Measurements from ENCODE around the gene ADGRV1.
A peak's percentile ranks its signal among the peaks of the same experiment; 100 is the strongest.

Gene ADGRV1

DNA sequence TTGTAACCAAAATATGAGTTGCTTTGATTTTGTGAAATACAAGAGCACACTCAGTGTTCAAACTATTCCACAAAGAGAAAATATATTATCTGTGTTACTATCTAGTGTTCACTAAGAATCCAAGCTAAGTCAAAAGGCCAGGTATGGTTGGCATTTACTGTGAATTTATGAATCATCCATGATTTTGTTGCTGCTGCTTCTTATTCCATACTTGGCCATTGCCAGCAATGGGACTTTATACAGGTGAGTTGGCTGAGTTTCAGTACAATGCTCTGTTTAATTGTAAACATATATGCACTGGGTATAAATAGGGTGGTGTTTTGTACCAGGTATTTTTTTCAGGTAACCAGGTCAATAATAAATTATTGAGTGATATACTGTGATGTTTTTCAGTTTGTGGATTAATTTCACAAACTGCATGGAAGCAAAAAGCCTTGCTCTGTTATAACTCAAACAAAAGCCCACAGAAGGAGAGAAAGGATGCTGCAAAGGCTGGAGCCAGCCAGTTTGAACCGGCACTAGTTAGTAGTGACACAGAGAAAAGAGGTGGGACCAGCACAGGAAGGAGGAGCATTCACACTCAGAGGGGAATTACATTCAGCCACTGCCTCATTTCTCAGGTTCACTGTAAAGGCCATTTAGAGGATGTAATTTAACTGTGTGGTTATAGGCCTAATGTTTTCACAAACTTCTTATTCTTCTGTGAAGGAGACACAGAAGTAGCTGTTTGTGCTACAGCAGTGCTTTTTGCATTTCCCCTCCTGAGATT is 381.8 kb downstream of the ADGRV1 start:
- no peaks in the 10 kb centered on the region for H3K27me3 ChIP-seq (ENCODE audit: control insufficient read depth, insufficient read depth, low read length)
- peak overlapping the region; percentile 89 for H3K27ac ChIP-seq (ENCODE audit: low read length)
- peak overlapping the region; percentile 74 for H3K9ac ChIP-seq (ENCODE audit: low read length)
- H3K4me3 ChIP-seq (ENCODE audit: low read length) = no peak overlapping the region
- H3K4me1 ChIP-seq (ENCODE audit: control insufficient read depth, low read depth, low read length) = peaks cover 21% of the 10 kb centered on the region
- no peaks in the 10 kb centered on the region for H3K36me3 ChIP-seq (ENCODE audit: control insufficient read depth, low read depth, low read length)
- H3K9me3 ChIP-seq (ENCODE audit: control insufficient read depth, low read depth, low read length) = no peaks in the 10 kb centered on the region

GRCh38 chr5:90941002-90941720 is 382.6 kb downstream of the ADGRV1 start:
- Histone ChIP-seq H3K27ac (ENCODE audit: low read length) (peak overlapping the region; percentile 41), H3K4me3 (ENCODE audit: low read length) (no peak overlapping the region), H3K36me3 (ENCODE audit: control insufficient read depth, low read depth, low read length) (no peaks in the 10 kb centered on the region), H3K4me1 (ENCODE audit: control insufficient read depth, low read depth, low read length) (peaks cover 21% of the 10 kb centered on the region), H3K9me3 (ENCODE audit: control insufficient read depth, low read depth, low read length) (no peaks in the 10 kb centered on the region), H3K27me3 (ENCODE audit: control insufficient read depth, insufficient read depth, low read length) (no peaks in the 10 kb centered on the region), H3K9ac (ENCODE audit: low read length) (peak overlapping the region; percentile 74)

- no peaks in the 10 kb centered on the region for H3K36me3 ChIP-seq (ENCODE audit: control insufficient read depth, low read depth, low read length)
- H3K9ac ChIP-seq (ENCODE audit: low read length) = no peak overlapping the region
- H3K4me3 ChIP-seq (ENCODE audit: low read length) = no peak overlapping the region
- no peaks in the 10 kb centered on the region for H3K27me3 ChIP-seq (ENCODE audit: control insufficient read depth, insufficient read depth, low read length)
- H3K4me1 ChIP-seq (ENCODE audit: control insufficient read depth, low read depth, low read length) = peaks cover 21% of the 10 kb centered on the region
- H3K9me3 ChIP-seq (ENCODE audit: control insufficient read depth, low read depth, low read length) = no peaks in the 10 kb centered on the region
- H3K27ac ChIP-seq (ENCODE audit: low read length) = no peak overlapping the region
Observed at GRCh38 chr5:90944116-90944515, 385.5 kb downstream of the ADGRV1 start.

- H3K4me3 ChIP-seq (ENCODE audit: low read length) = no peak overlapping the region
- H3K4me1 ChIP-seq (ENCODE audit: control insufficient read depth, low read depth, low read length) = no peaks in the 10 kb centered on the region
- H3K27me3 ChIP-seq (ENCODE audit: control insufficient read depth, insufficient read depth, low read length) = no peaks in the 10 kb centered on the region
- H3K9me3 ChIP-seq (ENCODE audit: control insufficient read depth, low read depth, low read length) = no peaks in the 10 kb centered on the region
- H3K9ac ChIP-seq (ENCODE audit: low read length) = no peak overlapping the region
- H3K36me3 ChIP-seq (ENCODE audit: control insufficient read depth, low read depth, low read length) = no peaks in the 10 kb centered on the region
- no peak overlapping the region for H3K27ac ChIP-seq (ENCODE audit: low read length)
Observed at GRCh38 chr5:90947667-90948066, 389.1 kb downstream of the ADGRV1 start.

GRCh38 chr5:90948969-90949368 is 390.4 kb downstream of the ADGRV1 start:
- H3K9ac ChIP-seq (ENCODE audit: low read length) = no peak overlapping the region
- no peaks in the 10 kb centered on the region for H3K4me1 ChIP-seq (ENCODE audit: control insufficient read depth, low read depth, low read length)
- no peak overlapping the region for H3K27ac ChIP-seq (ENCODE audit: low read length)
- H3K27me3 ChIP-seq (ENCODE audit: control insufficient read depth, insufficient read depth, low read length) = no peaks in the 10 kb centered on the region
- H3K4me3 ChIP-seq (ENCODE audit: low read length) = no peak overlapping the region
- no peaks in the 10 kb centered on the region for H3K9me3 ChIP-seq (ENCODE audit: control insufficient read depth, low read depth, low read length)
- no peaks in the 10 kb centered on the region for H3K36me3 ChIP-seq (ENCODE audit: control insufficient read depth, low read depth, low read length)

DNA sequence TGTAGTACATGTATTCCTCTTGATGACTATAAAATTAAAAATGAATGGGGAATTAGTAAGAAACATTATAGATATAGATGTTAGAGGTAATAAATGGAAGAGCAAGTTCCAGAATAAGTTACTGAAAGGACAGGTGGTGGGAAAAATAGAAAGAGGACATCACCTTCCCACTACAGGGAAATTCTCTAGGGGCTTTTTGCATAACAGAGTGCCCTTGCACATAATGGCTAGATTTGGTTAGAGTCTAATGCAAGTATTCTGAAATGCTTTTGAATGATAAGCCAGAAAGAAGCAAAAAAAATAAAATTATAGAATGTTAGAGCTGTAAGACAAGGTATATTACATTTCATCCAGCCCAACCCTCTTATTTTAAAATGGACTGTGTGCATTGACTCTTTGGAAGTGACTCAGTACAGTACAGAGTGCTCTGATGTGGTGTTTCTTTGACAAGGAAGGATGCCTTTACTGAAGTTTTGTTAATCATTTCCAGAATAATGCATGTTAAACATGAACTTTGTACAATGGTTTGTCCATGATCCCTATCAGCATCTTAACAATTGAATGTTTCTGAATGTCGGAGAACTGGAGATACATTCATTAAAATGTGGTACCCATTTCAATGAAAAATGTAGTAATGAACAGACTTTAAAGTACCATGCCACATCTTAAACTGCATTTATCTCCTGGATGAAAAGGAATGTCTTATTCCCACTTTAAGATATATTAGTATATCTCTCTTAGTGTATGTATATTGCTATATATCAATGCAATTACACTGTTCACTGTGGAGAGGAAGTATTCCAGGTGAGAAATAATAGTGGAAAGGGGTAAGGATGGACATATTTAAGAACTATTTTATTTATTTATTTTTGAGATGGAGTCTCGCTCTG is 391.1 kb downstream of the ADGRV1 start:
- Histone ChIP-seq H3K27me3 (ENCODE audit: control insufficient read depth, insufficient read depth, low read length) (no peaks in the 10 kb centered on the region), H3K36me3 (ENCODE audit: control insufficient read depth, low read depth, low read length) (no peaks in the 10 kb centered on the region), H3K9me3 (ENCODE audit: control insufficient read depth, low read depth, low read length) (no peaks in the 10 kb centered on the region), H3K4me3 (ENCODE audit: low read length) (no peak overlapping the region), H3K9ac (ENCODE audit: low read length) (no peak overlapping the region), H3K4me1 (ENCODE audit: control insufficient read depth, low read depth, low read length) (no peaks in the 10 kb centered on the region), H3K27ac (ENCODE audit: low read length) (no peak overlapping the region)

DNA sequence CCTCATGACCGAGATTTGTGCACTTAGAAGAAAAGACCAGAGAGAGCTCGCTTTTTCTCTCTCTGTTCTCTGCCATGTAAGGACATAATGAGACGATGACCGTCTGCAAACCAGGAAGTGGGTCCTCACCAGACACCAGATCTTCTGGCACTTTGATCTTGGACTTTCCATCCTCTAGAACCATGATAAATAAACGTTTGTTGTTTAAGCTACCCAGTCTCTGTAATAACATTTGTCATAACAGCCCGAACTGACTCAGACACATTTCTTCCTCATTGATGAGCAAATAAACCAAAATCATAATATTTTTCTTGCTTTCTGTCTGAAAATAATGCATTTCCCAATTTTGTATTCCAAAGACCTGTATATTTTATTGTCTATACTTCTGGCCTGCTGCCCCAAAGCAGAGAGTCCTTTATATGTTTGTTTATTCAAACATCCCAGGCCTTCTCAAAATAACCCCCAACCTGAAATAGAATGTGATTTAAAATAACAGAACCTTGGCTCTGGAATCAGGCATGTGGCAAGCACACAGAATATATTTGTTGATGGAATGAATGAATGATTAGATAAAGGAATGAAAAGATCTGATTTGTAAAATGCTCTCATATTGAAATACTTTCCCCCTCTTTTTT is 396.5 kb downstream of the ADGRV1 start:
- Histone ChIP-seq H3K36me3 (ENCODE audit: control insufficient read depth, low read depth, low read length) (no peaks in the 10 kb centered on the region), H3K4me1 (ENCODE audit: control insufficient read depth, low read depth, low read length) (no peaks in the 10 kb centered on the region), H3K9ac (ENCODE audit: low read length) (no peak overlapping the region), H3K27me3 (ENCODE audit: control insufficient read depth, insufficient read depth, low read length) (no peaks in the 10 kb centered on the region), H3K27ac (ENCODE audit: low read length) (no peak overlapping the region), H3K4me3 (ENCODE audit: low read length) (no peak overlapping the region), H3K9me3 (ENCODE audit: control insufficient read depth, low read depth, low read length) (no peaks in the 10 kb centered on the region)

- Histone ChIP-seq H3K4me1 (ENCODE audit: control insufficient read depth, low read depth, low read length) (no peaks in the 10 kb centered on the region), H3K36me3 (ENCODE audit: control insufficient read depth, low read depth, low read length) (no peaks in the 10 kb centered on the region), H3K9ac (ENCODE audit: low read length) (no peak overlapping the region), H3K4me3 (ENCODE audit: low read length) (no peak overlapping the region), H3K27ac (ENCODE audit: low read length) (no peak overlapping the region), H3K27me3 (ENCODE audit: control insufficient read depth, insufficient read depth, low read length) (no peaks in the 10 kb centered on the region), H3K9me3 (ENCODE audit: control insufficient read depth, low read depth, low read length) (no peaks in the 10 kb centered on the region)
Observed at GRCh38 chr5:90956511-90957097, 398.0 kb downstream of the ADGRV1 start.

DNA sequence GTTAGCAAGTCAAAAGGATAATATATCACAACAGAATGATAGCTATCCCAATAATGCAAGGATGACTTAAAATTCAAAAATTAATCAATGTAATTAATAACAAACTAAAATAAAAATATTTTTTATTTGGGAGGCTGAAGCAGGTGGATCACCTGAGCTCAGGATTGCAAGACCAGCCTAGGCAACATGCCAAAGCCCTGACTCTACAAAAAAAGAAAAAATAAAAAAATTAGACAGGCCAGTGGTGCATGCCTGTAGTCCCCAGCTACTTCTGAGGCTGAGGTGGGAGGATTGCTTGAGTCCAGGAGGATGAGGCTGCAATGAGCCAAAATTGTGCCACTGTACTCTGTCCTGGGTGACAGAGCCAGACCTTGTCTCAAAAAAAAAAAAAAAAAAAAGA is 399.3 kb downstream of the ADGRV1 start:
- H3K9me3 ChIP-seq (ENCODE audit: control insufficient read depth, low read depth, low read length) = no peaks in the 10 kb centered on the region
- H3K36me3 ChIP-seq (ENCODE audit: control insufficient read depth, low read depth, low read length) = no peaks in the 10 kb centered on the region
- no peak overlapping the region for H3K4me3 ChIP-seq (ENCODE audit: low read length)
- H3K27me3 ChIP-seq (ENCODE audit: control insufficient read depth, insufficient read depth, low read length) = no peaks in the 10 kb centered on the region
- H3K9ac ChIP-seq (ENCODE audit: low read length) = no peak overlapping the region
- no peaks in the 10 kb centered on the region for H3K4me1 ChIP-seq (ENCODE audit: control insufficient read depth, low read depth, low read length)
- no peak overlapping the region for H3K27ac ChIP-seq (ENCODE audit: low read length)

DNA sequence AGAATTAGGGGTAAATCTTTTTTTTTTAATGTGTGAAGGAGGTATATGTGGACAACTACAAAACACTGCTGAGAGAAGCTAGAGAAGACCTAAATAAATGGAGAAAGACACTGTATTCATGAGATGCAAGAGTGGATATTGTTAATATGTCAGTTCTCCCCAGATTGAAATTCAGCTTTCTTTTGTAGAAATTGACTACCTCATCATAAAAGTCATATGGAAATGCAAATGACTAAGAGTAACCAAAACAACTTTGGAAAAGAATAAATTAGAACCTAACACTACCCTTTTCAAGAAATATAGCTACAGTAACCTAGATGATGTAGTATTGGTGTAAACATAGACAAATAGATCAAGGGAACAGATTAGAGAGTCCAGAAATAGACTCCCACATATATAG is 400.7 kb downstream of the ADGRV1 start:
- no peak overlapping the region for H3K9ac ChIP-seq (ENCODE audit: low read length)
- H3K9me3 ChIP-seq (ENCODE audit: control insufficient read depth, low read depth, low read length) = no peaks in the 10 kb centered on the region
- H3K4me3 ChIP-seq (ENCODE audit: low read length) = no peak overlapping the region
- H3K36me3 ChIP-seq (ENCODE audit: control insufficient read depth, low read depth, low read length) = no peaks in the 10 kb centered on the region
- H3K27ac ChIP-seq (ENCODE audit: low read length) = no peak overlapping the region
- no peaks in the 10 kb centered on the region for H3K27me3 ChIP-seq (ENCODE audit: control insufficient read depth, insufficient read depth, low read length)
- H3K4me1 ChIP-seq (ENCODE audit: control insufficient read depth, low read depth, low read length) = no peaks in the 10 kb centered on the region

- Histone ChIP-seq H3K27ac (ENCODE audit: low read length) (no peak overlapping the region), H3K36me3 (ENCODE audit: control insufficient read depth, low read depth, low read length) (peaks cover 2% of the 10 kb centered on the region), H3K4me3 (ENCODE audit: low read length) (no peak overlapping the region), H3K9me3 (ENCODE audit: control insufficient read depth, low read depth, low read length) (peaks cover under 1% of the 10 kb centered on the region), H3K27me3 (ENCODE audit: control insufficient read depth, insufficient read depth, low read length) (no peaks in the 10 kb centered on the region), H3K9ac (ENCODE audit: low read length) (no peak overlapping the region), H3K4me1 (ENCODE audit: control insufficient read depth, low read depth, low read length) (no peaks in the 10 kb centered on the region)
Observed at GRCh38 chr5:90962481-90962880, 403.9 kb downstream of the ADGRV1 start.

Data from iPS-18a (cell line).